Common myeloid progenitor, CD34-positive (primary cell): ENCODE results near the gene CEP120.

Experiments
- CTCF ChIA-PET: fragments of 350-600 bp; sonication (Branson Sonifier 250); formaldehyde crosslinking; loops from one replicate; lab custom pipeline; 2021; ENCODE audit warnings: antibody characterized with exemption; lab: Charles Lee
- POLR2A ChIA-PET: fragments of 350-600 bp; sonication (Branson Sonifier 250); formaldehyde crosslinking; loops from one replicate; lab custom pipeline; 2021; ENCODE audit warnings: antibody characterized with exemption; lab: Charles Lee
- DNase-seq, 3 donors: peaks; one replicate each; pipeline versions ENCODE4 v3.0.0 to v3.0.0-alpha.2; 2013
- H3K27ac ChIP-seq, 2 experiments: 1 replicate in 1 of 2; 2 replicates in 1 of 2; pipeline ENCODE4 v1.7.0; 2013; ENCODE audit warnings: inconsistent platforms in 2 of 2, low read length in 2 of 2, mild to moderate bottlenecking in 2 of 2, low read depth in 1 of 2, moderate library complexity in 1 of 2; ENCODE audit not compliant: severe bottlenecking in 2 of 2, insufficient read depth in 1 of 2, poor library complexity in 1 of 2
- H3K27me3 ChIP-seq, 5 experiments: replicated peaks in 2 of 5; 1 replicate in 3 of 5; 2 replicates in 2 of 5; pipeline versions ENCODE4 v1.6.1 to v1.7.0; 2013; ENCODE audit warnings: low read length in 4 of 5, mild to moderate bottlenecking in 2 of 5, moderate library complexity in 2 of 5, inconsistent platforms in 1 of 5; ENCODE audit not compliant: insufficient read depth in 5 of 5, control insufficient read depth in 4 of 5
- H3K36me3 ChIP-seq, 4 experiments: 1 replicate in 2 of 4; 2 replicates in 2 of 4; pipeline versions ENCODE4 v1.6.1 to v1.7.0; 2013; ENCODE audit warnings: low read length in 3 of 4, control low read depth in 1 of 4, mild to moderate bottlenecking in 1 of 4; ENCODE audit not compliant: control insufficient read depth in 4 of 4, insufficient read depth in 4 of 4
- H3K4me1 ChIP-seq, 4 experiments: 1 replicate in 3 of 4; 2 replicates in 1 of 4; pipeline versions ENCODE4 v1.6.1 to v1.7.1; 2013; ENCODE audit warnings: low read length in 3 of 4, mild to moderate bottlenecking in 3 of 4, control low read depth in 1 of 4, inconsistent platforms in 1 of 4, moderate library complexity in 1 of 4; ENCODE audit not compliant: control insufficient read depth in 4 of 4, insufficient read depth in 4 of 4; ENCODE audit errors: control extremely low read depth in 1 of 4
- H3K4me3 ChIP-seq, 7 experiments: 1 replicate in 4 of 7; 2 replicates in 3 of 7; pipeline versions ENCODE4 v1.5.1 to v1.7.0; 2013; ENCODE audit warnings: mild to moderate bottlenecking in 7 of 7, low read length in 6 of 7, moderate library complexity in 6 of 7, inconsistent platforms in 2 of 7, low read depth in 2 of 7, control low read depth in 1 of 7; ENCODE audit not compliant: insufficient read depth in 4 of 7, control insufficient read depth in 1 of 7; ENCODE audit errors: extremely low read depth in 1 of 7
- H3K9me3 ChIP-seq, 5 experiments: 1 replicate in 4 of 5; 2 replicates in 1 of 5; pipeline versions ENCODE4 v1.6.1 to v1.7.1; 2013; ENCODE audit warnings: low read length in 4 of 5, mild to moderate bottlenecking in 2 of 5, inconsistent platforms in 1 of 5, low read depth in 1 of 5, moderate library complexity in 1 of 5; ENCODE audit not compliant: control insufficient read depth in 4 of 5, insufficient read depth in 2 of 5; ENCODE audit errors: control extremely low read depth in 1 of 5
- WGBS: methylation state at CpG from one replicate; pipeline ENCODE4 v1.1.5; 2013; ENCODE audit not compliant: insufficient coverage; 5-methylcytosine and 5-hydroxymethylcytosine counted together

The CEP120 gene

GRCh38 chr5:123429993-123430392 lies 6.8 kb upstream of the CEP120 start:
- CTCF ChIA-PET: no interaction called here

GRCh38 chr5:123429221-123429954 lies 6.2 kb upstream of the CEP120 start:
- ChIA-PET CTCF (no interaction called here), POLR2A (no interaction called here)
- Histone ChIP-seq H3K36me3 (no peaks in the 10 kb centered on the region), H3K4me1 (peaks cover 0 to 2% (median 0%) of the 10 kb centered on the region in 4 experiments), H3K9me3 (no peaks in the 10 kb centered on the region), H3K27ac (no peak overlapping the region), H3K4me3 (no peak overlapping the region), H3K27me3 (no peaks in the 10 kb centered on the region)
- no peak for DNase-seq
- WGBS: 100% methylated on average over 1 of the region's 3 CpGs

More at GRCh38 chr5:123429993-123430392, 6.8 kb upstream of the CEP120 start:
- Histone ChIP-seq H3K27ac (no peak overlapping the region), H3K27me3 (no peaks in the 10 kb centered on the region), H3K4me3 (no peak overlapping the region), H3K4me1 (peaks cover 0 to 2% (median 0%) of the 10 kb centered on the region in 4 experiments), H3K9me3 (no peaks in the 10 kb centered on the region), H3K36me3 (no peaks in the 10 kb centered on the region)
- POLR2A ChIA-PET: no interaction called here
- peak; percentile 6 to 46 (median 41) for DNase-seq
- WGBS: no CpG with 5 or more reads among the region's 2 CpGs

GRCh38 chr5:123428521-123429220 lies 5.5 kb upstream of the CEP120 start:
- CTCF ChIA-PET: no interaction called here
- H3K27ac ChIP-seq: no peak overlapping the region
- DNase-seq: no peak
- no peaks in the 10 kb centered on the region for H3K9me3 ChIP-seq
- H3K27me3 ChIP-seq: no peaks in the 10 kb centered on the region
- no peaks in the 10 kb centered on the region for H3K36me3 ChIP-seq
- H3K4me3 ChIP-seq: no peak overlapping the region
- 100% methylated on average over 3 of the region's 3 CpGs for WGBS
- POLR2A ChIA-PET: no interaction called here
- H3K4me1 ChIP-seq: peaks cover 2 to 5% (median 3%) of the 10 kb centered on the region in 4 experiments

- no peaks in the 10 kb centered on the region for H3K27me3 ChIP-seq
- H3K27ac ChIP-seq: no peak overlapping the region
- ChIA-PET POLR2A (no interaction called here), CTCF (no interaction called here)
- WGBS: 100% methylated on average over 2 of the region's 2 CpGs
- H3K36me3 ChIP-seq: no peaks in the 10 kb centered on the region
- peaks cover 4 to 9% (median 7%) of the 10 kb centered on the region in 4 experiments for H3K4me1 ChIP-seq
- H3K9me3 ChIP-seq: no peaks in the 10 kb centered on the region
- no peak for DNase-seq
- no peak overlapping the region for H3K4me3 ChIP-seq
Measured at GRCh38 chr5:123427281-123427680, 4.1 kb upstream of the CEP120 start.

- POLR2A ChIA-PET: no interaction called here
- peaks cover 10 to 19% (median 16%) of the 10 kb centered on the region in 4 experiments for H3K4me1 ChIP-seq
- WGBS: 93% methylated on average over 2 of the region's 4 CpGs
- CTCF ChIA-PET: no interaction called here
- DNase-seq: peak in 2 of 3 donors; percentile 18 to 29
- no peak overlapping the region for H3K27ac ChIP-seq
- H3K27me3 ChIP-seq: no peaks in the 10 kb centered on the region
- H3K9me3 ChIP-seq: no peaks in the 10 kb centered on the region
- H3K4me3 ChIP-seq: no peak overlapping the region
- peaks cover 0 to under 1% (median 0%) of the 10 kb centered on the region in 4 experiments for H3K36me3 ChIP-seq
Measured at GRCh38 chr5:123425431-123425830, 2.2 kb upstream of the CEP120 start.

GRCh38 chr5:123422433-123423277 lies 548 bp downstream of the CEP120 start:
- H3K4me3 ChIP-seq: peak overlapping the region; percentile 79 to 99 (median 89)
- H3K36me3 ChIP-seq: peaks cover 0 to 9% (median 4%) of the 10 kb centered on the region in 4 experiments
- peak; percentile 16 to 64 (median 53) for DNase-seq
- H3K27ac ChIP-seq: peak overlapping the region; percentile 28 to 95
- ChIA-PET POLR2A (interaction anchor here (1.0 to 1.2 kb wide), 3 partner anchors 16 to 93 kb away, joined by 3 to 5 read pairs (median 4); partner anchors contain the start of gene CSNK1G3), CTCF (interaction anchor here (0.8 to 2.1 kb wide), 8 partner anchors 9 to 189 kb away, joined by 3 to 15 read pairs (median 4); no protein-coding TSS in a partner anchor)
- under 1% methylated on average over 43 of the region's 45 CpGs for WGBS
- peaks cover 10 to 17% (median 17%) of the 10 kb centered on the region in 4 experiments for H3K4me1 ChIP-seq
- H3K9me3 ChIP-seq: no peaks in the 10 kb centered on the region
- H3K27me3 ChIP-seq: no peaks in the 10 kb centered on the region
